BLaER1 treated with 17β-estradiol and CSF1 and Interleukin-3, amounts not matched to agents 10 nM and 100 nM (cell line): Measurements from ENCODE around the gene ATF5.
A peak's percentile ranks its signal among the peaks of the same experiment; 100 is the strongest.

ENCODE experiments used
- H3K27ac ChIP-seq, 11 experiments: shearing (Covaris generic); formaldehyde crosslinking; 2 replicates each; pipeline ENCODE4 v1.8.1; 2022
- H3K27me3 ChIP-seq, 11 experiments: shearing (Covaris generic); formaldehyde crosslinking; 2 replicates each; pipeline ENCODE4 v1.8.1; 2022
- H3K36me3 ChIP-seq, 11 experiments: shearing (Covaris generic); formaldehyde crosslinking; 2 replicates each; pipeline ENCODE4 v1.8.1; 2022
- H3K4me1 ChIP-seq, 10 experiments: shearing (Covaris generic); formaldehyde crosslinking; 2 replicates each; pipeline ENCODE4 v1.8.1; 2022
- H3K4me2 ChIP-seq, 11 experiments: shearing (Covaris generic); formaldehyde crosslinking; 2 replicates each; pipeline ENCODE4 v1.8.1; 2022
- H3K4me3 ChIP-seq, 10 experiments: shearing (Covaris generic); formaldehyde crosslinking; 2 replicates each; pipeline ENCODE4 v1.8.1; 2022
- H3K9ac ChIP-seq, 11 experiments: shearing (Covaris generic); formaldehyde crosslinking; 2 replicates each; pipeline ENCODE4 v1.8.1; 2022
- H3K9me3 ChIP-seq, 11 experiments: shearing (Covaris generic); formaldehyde crosslinking; replicated peaks in 1 of 11; 2 replicates each; pipeline ENCODE4 v1.8.1; 2022
- H4K20me1 ChIP-seq, 11 experiments: shearing (Covaris generic); formaldehyde crosslinking; 2 replicates each; pipeline ENCODE4 v1.8.1; 2022
- Cebpa-rat ChIP-seq, 11 experiments: shearing (Covaris generic); IDR thresholded peaks; 2 replicates each; pipeline ENCODE4 v1.8.1; 2022

The ATF5 gene

GRCh38 chr19:49911381-49912145, 17.4 kb upstream of the ATF5 start:
- H3K9me3 ChIP-seq: no peaks in the 10 kb centered on the region
- H3K27ac ChIP-seq: peak overlapping the region; percentile 28 to 87 (median 75)
- H3K4me2 ChIP-seq: peak overlapping the region; percentile 55 to 96 (median 78)
- H3K4me3 ChIP-seq: peak overlapping the region in 1 of 10 experiments; percentile 9; a peak in 1 of 20 replicates
- H4K20me1 ChIP-seq: peaks cover 12 to 100% (median 99%) of the 10 kb centered on the region in 11 experiments; a peak in 21 of 22 replicates
- H3K4me1 ChIP-seq: peaks cover 47 to 100% (median 71%) of the 10 kb centered on the region in 10 experiments
- TF ChIP-seq Cebpa-rat (IDR thresholded peaks at IDR 0.05): no peak
- H3K9ac ChIP-seq: peak overlapping the region; percentile 31 to 73 (median 65); a peak in 20 of 22 replicates
- no peaks in the 10 kb centered on the region for H3K27me3 ChIP-seq
- H3K36me3 ChIP-seq: peaks cover 68 to 99% (median 96%) of the 10 kb centered on the region in 11 experiments

DNA sequence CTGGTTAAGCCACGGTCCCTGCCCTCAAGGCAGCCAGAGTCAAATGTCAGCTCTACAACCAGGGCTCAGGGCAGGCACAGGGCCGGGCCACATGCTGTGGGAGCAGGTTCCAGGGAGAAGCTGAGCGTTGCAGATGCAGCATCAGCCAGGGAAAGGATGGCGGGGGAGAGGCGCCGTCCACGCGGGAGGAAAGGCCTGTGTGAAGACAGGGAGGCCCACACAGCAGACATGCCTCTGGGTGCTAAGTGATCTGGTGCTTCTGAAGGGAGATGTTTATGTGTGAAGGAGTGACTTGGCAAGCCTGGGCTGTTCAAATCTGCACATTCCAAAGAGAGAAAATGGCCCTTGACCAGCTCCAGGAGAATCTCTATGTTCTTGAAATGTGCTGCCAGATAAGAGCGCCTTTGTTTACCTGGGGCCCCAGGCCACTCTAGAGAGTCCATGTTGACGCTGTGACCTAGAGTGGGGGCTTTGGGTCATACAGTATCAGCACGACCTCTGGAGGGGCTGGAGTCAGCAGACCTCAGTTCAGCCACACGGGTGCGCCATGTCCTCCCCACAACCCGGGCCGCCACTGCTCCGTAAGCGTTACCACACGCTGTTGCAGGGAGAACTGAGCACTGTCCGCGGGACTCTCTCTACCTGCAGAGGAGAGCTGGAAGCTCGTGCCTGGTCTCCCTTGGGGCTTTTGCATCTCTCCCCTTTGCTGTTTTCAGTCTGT, 15.9 kb upstream of the ATF5 start:
- Histone ChIP-seq H3K4me1 (peaks cover 45 to 100% (median 67%) of the 10 kb centered on the region in 10 experiments), H3K4me3 (no peak overlapping the region), H3K4me2 (peak overlapping the region in 6 of 11 experiments; percentile 78 to 96 (median 86); a peak in 11 of 22 replicates), H3K9me3 (no peaks in the 10 kb centered on the region), H3K27ac (peak overlapping the region in 9 of 11 experiments; percentile 0 to 87 (median 74); a peak in 12 of 22 replicates), H3K9ac (peak overlapping the region in 4 of 11 experiments; percentile 23 to 73 (median 59); a peak in 5 of 22 replicates), H3K36me3 (peaks cover 64 to 99% (median 96%) of the 10 kb centered on the region in 11 experiments), H4K20me1 (peaks cover 25 to 100% (median 99%) of the 10 kb centered on the region in 11 experiments; a peak in 21 of 22 replicates), H3K27me3 (no peaks in the 10 kb centered on the region)
- TF ChIP-seq Cebpa-rat (IDR thresholded peaks at IDR 0.05): no peak

- H3K36me3 ChIP-seq: peaks cover 62 to 98% (median 95%) of the 10 kb centered on the region in 11 experiments
- no peaks in the 10 kb centered on the region for H3K27me3 ChIP-seq
- H3K27ac ChIP-seq: peak overlapping the region in 3 of 11 experiments; percentile 17 to 87 (median 18); a peak in 4 of 22 replicates
- peak overlapping the region in 4 of 11 experiments; percentile 10 to 38 (median 32); a peak in 1 of 22 replicates for H3K9ac ChIP-seq
- H3K9me3 ChIP-seq: no peaks in the 10 kb centered on the region
- no peak overlapping the region for H3K4me3 ChIP-seq
- H4K20me1 ChIP-seq: peaks cover 30 to 99% (median 98%) of the 10 kb centered on the region in 11 experiments; a peak in 21 of 22 replicates
- H3K4me1 ChIP-seq: peaks cover 39 to 99% (median 65%) of the 10 kb centered on the region in 10 experiments
- TF ChIP-seq Cebpa-rat (IDR thresholded peaks at IDR 0.05): no peak
- H3K4me2 ChIP-seq: peak overlapping the region in 5 of 11 experiments; percentile 83 to 96 (median 86); a peak in 7 of 22 replicates
These were observed 15.3 kb upstream of the ATF5 start for GRCh38 chr19:49913720-49914119.

GRCh38 chr19:49915271-49915670, 13.7 kb upstream of the ATF5 start:
- Histone ChIP-seq H4K20me1 (peaks cover 44 to 99% (median 97%) of the 10 kb centered on the region in 11 experiments), H3K9me3 (no peaks in the 10 kb centered on the region), H3K4me2 (peak overlapping the region in 3 of 11 experiments; percentile 7 to 32 (median 28); a peak in 2 of 22 replicates), H3K9ac (peak overlapping the region in 1 of 11 experiments; percentile 9; a peak in 1 of 22 replicates), H3K27ac (no peak overlapping the region), H3K27me3 (no peaks in the 10 kb centered on the region), H3K36me3 (peaks cover 60 to 97% (median 92%) of the 10 kb centered on the region in 11 experiments), H3K4me1 (peaks cover 43 to 97% (median 55%) of the 10 kb centered on the region in 10 experiments), H3K4me3 (no peak overlapping the region)
- no peak for TF ChIP-seq Cebpa-rat (IDR thresholded peaks at IDR 0.05)

GRCh38 chr19:49916839-49917733, 11.9 kb upstream of the ATF5 start:
- Histone ChIP-seq H3K4me1 (peaks cover 45 to 97% (median 57%) of the 10 kb centered on the region in 10 experiments), H3K4me2 (peak overlapping the region in 6 of 11 experiments; percentile 8 to 75 (median 36); a peak in 9 of 22 replicates), H3K27ac (peak overlapping the region in 6 of 11 experiments; percentile 1 to 39 (median 18); a peak in 6 of 22 replicates), H3K4me3 (no peak overlapping the region), H3K27me3 (no peaks in the 10 kb centered on the region), H3K36me3 (peaks cover 78 to 98% (median 95%) of the 10 kb centered on the region in 11 experiments), H3K9me3 (no peaks in the 10 kb centered on the region), H3K9ac (peak overlapping the region in 2 of 11 experiments; percentile 0 to 3; a peak in 2 of 22 replicates), H4K20me1 (peaks cover 62 to 100% (median 98%) of the 10 kb centered on the region in 11 experiments)
- TF ChIP-seq Cebpa-rat (IDR thresholded peaks at IDR 0.05): no peak

- Histone ChIP-seq H3K27ac (peak overlapping the region in 3 of 11 experiments; percentile 3 to 35 (median 15); a peak in 2 of 22 replicates), H3K9me3 (no peaks in the 10 kb centered on the region), H4K20me1 (peaks cover 72 to 100% (median 98%) of the 10 kb centered on the region in 11 experiments), H3K27me3 (no peaks in the 10 kb centered on the region), H3K4me3 (no peak overlapping the region), H3K4me1 (peaks cover 45 to 97% (median 58%) of the 10 kb centered on the region in 10 experiments), H3K36me3 (peaks cover 79 to 98% (median 95%) of the 10 kb centered on the region in 11 experiments), H3K9ac (peak overlapping the region in 2 of 11 experiments; percentile 0 to 9; a peak in 2 of 22 replicates), H3K4me2 (peak overlapping the region in 3 of 11 experiments; percentile 38 to 75 (median 63); a peak in 7 of 22 replicates)
- no peak for TF ChIP-seq Cebpa-rat (IDR thresholded peaks at IDR 0.05)
These were observed 10.9 kb upstream of the ATF5 start for GRCh38 chr19:49918089-49918488.

GRCh38 chr19:49920624-49921363, 8.2 kb upstream of the ATF5 start:
- Histone ChIP-seq H3K4me1 (peaks cover 66 to 97% (median 78%) of the 10 kb centered on the region in 10 experiments), H3K9me3 (no peaks in the 10 kb centered on the region), H3K9ac (peak overlapping the region in 5 of 11 experiments; percentile 10 to 79 (median 76); a peak in 5 of 22 replicates), H3K4me3 (no peak overlapping the region), H3K27me3 (no peaks in the 10 kb centered on the region), H3K4me2 (peak overlapping the region; percentile 89 to 99 (median 95); a peak in 20 of 22 replicates), H4K20me1 (peaks cover 87 to 100% (median 98%) of the 10 kb centered on the region in 11 experiments), H3K27ac (peak overlapping the region in 8 of 11 experiments; percentile 57 to 83 (median 68); a peak in 12 of 22 replicates), H3K36me3 (peaks cover 77 to 98% (median 95%) of the 10 kb centered on the region in 11 experiments)
- no peak for TF ChIP-seq Cebpa-rat (IDR thresholded peaks at IDR 0.05)
